Umbilical cord (tissue), 2 donors: Measurements from ENCODE around the gene ABCG8. TPM values are rescaled to one million over a fixed set of nuclear protein-coding genes. Genes with fewer than 3 reads are reported as not detected.

Experiments used
- DNase-seq: peaks from one replicate; pipeline ENCODE4 v3.0.0-alpha.2; 2015; ENCODE audit warnings: low spot score
- total RNA-seq: library from RNA; depleted of rRNA; stranded (reverse); fragments of >200 nt; gene quantifications from one replicate; pipeline ENCODE4 v1.2.3, GENCODE V29; 2014; ENCODE audit warnings: low replicate concordance; ENCODE audit not compliant: insufficient read depth

Gene ABCG8
- 0.96 TPM for total RNA-seq

GRCh38 chr2:43838560-43839267, at the start of gene ABCG8, which contains the start of gene ABCG5:
Gene ABCG8 (plus strand): TSS chr2:43838971. CDS start chr2:43839054, 83 bp downstream.
Gene ABCG5 (minus strand): TSS chr2:43838839. CDS start chr2:43838679, 160 bp downstream.
- DNase-seq: no peak

DNA sequence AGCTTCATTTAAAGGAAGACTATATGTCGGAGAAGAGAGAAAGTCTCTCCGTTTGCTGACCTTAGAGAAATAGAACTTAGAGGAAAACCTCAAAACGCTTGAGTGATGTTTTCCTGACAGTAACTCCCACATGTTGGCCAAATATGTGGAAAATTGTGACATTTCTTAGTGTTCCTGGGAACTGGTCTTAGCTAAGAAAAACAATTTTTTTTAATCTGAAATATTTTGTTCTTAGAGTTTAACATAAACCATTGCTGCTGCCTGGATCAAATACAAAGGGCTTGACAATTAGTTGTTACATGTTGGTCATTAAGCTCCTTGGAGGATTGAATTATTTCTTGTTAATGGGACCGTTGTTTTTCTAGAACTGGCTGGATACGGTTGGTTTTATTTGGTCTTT, 48.6 kb upstream of the ABCG8 start:
- no peak for DNase-seq

DNA sequence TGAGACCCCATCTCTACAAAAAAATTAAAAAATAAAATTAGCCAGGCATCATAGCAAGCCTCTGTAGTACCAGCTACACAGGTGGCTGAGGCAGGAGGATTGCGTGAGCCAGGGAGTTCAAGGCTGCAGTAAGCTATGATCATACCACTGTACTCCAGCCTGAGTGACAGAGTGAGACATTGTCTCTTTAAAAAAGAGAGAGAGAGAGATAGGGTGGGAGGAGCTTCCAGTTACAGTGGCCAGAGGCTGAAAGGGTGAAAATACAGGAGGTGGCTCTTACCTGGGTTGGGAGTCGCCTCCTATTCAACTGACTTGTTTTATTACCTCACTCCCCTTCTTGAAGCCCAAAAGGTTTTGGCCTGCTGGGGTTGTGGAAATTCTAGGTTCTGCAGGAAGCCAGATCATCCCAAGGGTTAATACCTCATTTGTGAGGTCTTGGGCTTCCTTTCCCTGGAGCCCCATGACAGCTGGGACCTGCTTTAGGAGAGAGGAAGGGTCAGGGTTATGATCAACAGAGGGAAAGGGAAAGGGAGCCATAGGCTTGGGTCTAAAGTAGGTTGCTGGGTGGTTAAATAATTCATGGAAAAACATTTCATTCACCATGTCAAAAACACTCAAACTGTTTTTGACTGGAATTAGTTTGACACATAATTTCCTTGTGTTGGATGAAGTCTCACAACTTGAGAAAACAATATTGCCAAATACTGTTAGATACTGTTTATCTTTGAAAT, 47.6 kb upstream of the ABCG8 start:
- DNase-seq: no peak

DNA sequence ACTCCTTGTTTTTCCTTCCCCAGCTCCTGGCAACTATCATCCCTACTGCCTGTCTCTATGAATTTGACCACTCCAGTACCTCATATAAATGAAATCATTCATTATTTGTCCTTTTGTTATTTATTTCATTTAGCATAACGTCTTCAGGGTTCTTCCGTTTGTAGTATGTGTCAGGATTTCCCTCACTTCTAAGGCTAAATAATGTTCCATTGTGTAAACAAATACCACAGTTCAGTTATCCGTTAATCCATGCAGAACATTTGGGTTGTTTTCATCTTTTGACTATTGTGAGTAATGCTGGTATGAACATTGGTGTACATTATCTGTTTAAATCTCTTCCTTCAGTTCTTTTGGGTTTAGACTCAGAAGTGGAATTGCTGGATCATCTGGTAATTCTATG, 46.1 kb upstream of the ABCG8 start:
- no peak for DNase-seq

DNA sequence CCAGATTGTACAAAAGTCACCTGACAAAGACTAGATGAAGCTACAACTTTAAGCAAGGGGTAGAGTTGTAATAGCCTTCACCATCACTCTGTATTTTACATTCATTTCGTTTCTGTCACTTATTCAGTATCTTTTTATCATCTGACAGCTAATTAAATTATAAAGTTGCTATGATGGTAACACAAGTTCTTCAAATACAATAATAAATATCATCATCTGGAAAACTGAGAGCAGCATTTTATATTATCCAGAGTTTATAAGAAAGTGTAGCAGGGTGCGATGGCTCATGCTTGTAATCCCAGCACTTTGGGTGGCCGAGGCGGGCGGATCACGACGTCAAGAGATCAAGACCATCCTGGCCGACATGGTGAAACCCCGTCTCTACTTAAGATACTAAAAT, 43.8 kb upstream of the ABCG8 start:
- DNase-seq: no peak

DNA sequence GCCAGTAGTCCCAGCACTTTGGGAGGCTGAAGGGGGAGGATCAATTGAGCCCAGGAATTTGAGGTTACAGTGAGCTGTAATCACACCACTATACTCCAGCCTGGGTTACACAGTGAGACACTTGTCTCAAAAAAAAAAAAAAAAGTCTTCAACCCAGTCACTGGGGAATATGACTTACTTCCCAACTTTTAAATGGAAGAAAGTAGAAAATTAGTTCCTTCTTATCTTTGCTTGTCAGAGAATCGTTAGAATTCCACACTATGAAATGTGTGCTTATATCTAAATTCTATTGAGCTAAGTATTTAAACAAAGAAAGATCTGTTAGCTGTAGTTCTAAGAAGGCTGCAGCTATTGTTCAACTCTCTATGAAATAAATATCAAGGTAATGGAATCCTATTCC, 42.6 kb upstream of the ABCG8 start:
- DNase-seq: no peak

DNA sequence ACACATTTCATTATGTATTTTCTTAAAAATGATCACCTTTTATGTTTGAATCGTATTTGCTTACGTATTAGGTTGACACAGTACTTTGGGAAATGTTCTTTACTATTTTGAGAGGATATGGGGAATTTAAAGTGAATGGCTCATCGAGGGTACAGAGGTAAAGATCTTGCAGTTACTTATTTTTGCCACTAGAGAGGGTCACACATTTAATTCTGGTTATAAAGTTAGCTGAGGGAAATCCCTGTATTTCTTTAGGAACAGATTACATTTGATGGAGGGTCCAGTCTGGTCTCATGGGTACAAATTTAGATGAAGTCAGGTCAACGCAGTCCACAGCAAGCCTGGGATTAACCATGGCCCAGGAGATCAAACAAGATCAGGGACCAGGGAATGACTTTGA, 40.5 kb upstream of the ABCG8 start:
- no peak for DNase-seq

DNA sequence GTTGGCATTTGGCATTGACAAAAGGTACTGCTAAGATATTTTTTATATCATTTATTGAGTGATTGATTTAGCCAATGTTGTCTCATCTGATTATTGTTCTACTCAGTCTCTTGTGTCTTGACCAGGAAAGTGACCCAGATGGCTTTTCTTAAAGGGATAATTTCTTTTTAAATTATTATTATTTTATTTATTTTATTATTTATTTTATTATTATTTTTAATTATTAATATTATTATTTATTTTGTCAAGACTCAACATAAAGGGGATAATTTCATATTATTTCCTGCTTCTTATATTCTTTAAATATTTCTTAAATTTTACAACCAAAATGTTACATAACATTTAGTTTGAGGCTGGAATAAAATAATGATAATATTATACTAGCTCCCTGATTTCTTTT, 37.9 kb upstream of the ABCG8 start:
- no peak for DNase-seq

DNA sequence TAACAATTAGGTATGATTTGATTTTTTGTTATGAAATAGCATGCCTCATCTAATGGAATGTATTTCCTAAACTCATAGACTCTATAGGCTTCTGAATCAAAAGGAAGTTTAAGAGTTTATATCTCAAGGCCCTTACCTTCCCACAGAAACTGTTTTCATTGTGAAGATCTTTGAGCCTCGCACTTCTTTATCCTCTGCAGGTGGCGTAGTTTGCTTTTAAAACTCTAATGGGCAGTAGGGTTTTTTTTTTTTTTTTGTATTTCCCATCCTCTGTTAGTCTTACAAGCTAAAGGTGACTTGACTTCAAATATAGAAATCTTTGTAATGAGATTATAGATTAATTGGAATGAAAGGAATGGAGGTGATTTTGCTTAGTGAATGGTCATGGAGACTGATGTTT, 36.6 kb upstream of the ABCG8 start:
- no peak for DNase-seq

DNA sequence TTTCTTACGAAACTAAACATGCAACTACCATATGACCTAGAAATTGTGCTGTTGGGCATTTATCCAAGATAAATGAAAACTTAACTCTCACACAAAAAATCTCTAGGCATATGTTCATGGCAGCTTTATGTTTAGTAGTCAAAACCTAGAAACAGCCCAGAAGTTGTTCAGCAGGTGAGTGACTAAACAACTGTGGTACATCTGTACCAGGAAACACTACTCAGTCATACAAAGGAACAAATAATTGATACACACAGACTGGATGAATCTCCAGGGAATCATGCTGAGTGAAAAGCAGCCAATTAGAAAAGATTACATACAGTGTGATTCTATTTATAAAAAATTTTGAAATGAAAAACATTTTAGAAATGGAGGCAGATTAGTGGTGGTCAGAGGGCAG, 35.7 kb upstream of the ABCG8 start:
- no peak for DNase-seq

- DNase-seq: no peak
Measured at GRCh38 chr2:43806719-43807031, 32.1 kb upstream of the ABCG8 start.

DNA sequence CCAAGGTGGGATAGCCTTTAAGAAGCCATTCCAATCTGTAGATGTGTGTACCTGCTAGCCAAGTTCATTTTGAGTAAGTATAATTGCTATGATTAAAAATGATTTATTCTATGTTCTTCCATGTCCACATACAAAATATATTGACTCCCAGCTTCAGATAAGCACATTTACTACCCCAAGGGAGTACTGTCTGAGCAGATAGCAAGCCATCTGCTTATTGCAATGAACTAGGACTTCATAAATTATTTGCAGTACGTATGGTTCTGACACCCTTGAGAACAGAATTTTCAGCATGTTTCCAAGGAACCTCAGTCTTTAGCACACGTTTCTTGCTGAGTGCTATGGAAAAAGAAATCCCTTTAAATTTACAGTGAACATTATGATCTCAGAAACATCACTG, 28.3 kb upstream of the ABCG8 start:
- no peak for DNase-seq

GRCh38 chr2:43810888-43811287, 27.9 kb upstream of the ABCG8 start:
- no peak for DNase-seq

- no peak for DNase-seq
Measured at GRCh38 chr2:43812006-43812405, 26.8 kb upstream of the ABCG8 start.

GRCh38 chr2:43812947-43813346, 25.8 kb upstream of the ABCG8 start:
- DNase-seq: no peak

- DNase-seq: no peak
Measured at GRCh38 chr2:43814711-43815110, 24.1 kb upstream of the ABCG8 start.

- no peak for DNase-seq
Measured at GRCh38 chr2:43818761-43819160, 20.0 kb upstream of the ABCG8 start.

- DNase-seq: no peak
Measured at GRCh38 chr2:43819491-43820163, 19.1 kb upstream of the ABCG8 start.

- DNase-seq: no peak
Measured at GRCh38 chr2:43822839-43823238, 15.9 kb upstream of the ABCG8 start.

GRCh38 chr2:43823751-43824150, 15.0 kb upstream of the ABCG8 start:
- no peak for DNase-seq

GRCh38 chr2:43824512-43824911, 14.3 kb upstream of the ABCG8 start:
- no peak for DNase-seq

GRCh38 chr2:43824951-43825493, 13.7 kb upstream of the ABCG8 start:
- no peak for DNase-seq

GRCh38 chr2:43825841-43826240, 12.9 kb upstream of the ABCG8 start:
- DNase-seq: no peak
